ENCODE results near the gene KCTD1.

Gene KCTD1

DNA sequence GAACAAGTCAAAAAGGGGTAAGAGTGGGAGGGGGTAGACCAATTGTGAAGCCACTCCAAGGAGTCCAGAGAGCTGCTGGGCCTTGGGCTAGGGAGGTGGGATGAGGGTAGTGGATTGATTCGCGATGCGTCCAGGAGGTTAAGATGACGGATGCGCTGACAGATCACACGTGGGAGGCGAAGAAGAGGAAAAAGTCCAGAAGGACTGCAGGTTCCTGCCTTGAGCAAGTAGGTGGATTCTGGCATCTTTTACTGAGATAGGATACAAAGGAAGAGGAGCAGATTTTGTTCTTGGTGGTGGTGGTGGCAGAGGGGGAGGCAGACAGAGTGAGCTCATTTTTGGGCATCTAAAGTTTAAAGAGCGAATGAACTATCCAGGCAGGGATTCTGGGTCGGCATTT is 76.5 kb downstream of the KCTD1 start:
- no peak for DNase-seq (ENCODE audit: extremely low read depth, low read depth)
- TF ChIP-seq, protein P1, sequence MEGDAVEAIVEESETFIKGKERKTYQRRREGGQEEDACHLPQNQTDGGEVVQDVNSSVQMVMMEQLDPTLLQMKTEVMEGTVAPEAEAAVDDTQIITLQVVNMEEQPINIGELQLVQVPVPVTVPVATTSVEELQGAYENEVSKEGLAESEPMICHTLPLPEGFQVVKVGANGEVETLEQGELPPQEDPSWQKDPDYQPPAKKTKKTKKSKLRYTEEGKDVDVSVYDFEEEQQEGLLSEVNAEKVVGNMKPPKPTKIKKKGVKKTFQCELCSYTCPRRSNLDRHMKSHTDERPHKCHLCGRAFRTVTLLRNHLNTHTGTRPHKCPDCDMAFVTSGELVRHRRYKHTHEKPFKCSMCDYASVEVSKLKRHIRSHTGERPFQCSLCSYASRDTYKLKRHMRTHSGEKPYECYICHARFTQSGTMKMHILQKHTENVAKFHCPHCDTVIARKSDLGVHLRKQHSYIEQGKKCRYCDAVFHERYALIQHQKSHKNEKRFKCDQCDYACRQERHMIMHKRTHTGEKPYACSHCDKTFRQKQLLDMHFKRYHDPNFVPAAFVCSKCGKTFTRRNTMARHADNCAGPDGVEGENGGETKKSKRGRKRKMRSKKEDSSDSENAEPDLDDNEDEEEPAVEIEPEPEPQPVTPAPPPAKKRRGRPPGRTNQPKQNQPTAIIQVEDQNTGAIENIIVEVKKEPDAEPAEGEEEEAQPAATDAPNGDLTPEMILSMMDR (IDR thresholded peaks at IDR 0.05; ENCODE audit: low read depth, low read length, missing control alignments): no peak
- no peak overlapping the region for H3K4me3 ChIP-seq (replicated peaks; ENCODE audit: low read depth, low read length)

DNA sequence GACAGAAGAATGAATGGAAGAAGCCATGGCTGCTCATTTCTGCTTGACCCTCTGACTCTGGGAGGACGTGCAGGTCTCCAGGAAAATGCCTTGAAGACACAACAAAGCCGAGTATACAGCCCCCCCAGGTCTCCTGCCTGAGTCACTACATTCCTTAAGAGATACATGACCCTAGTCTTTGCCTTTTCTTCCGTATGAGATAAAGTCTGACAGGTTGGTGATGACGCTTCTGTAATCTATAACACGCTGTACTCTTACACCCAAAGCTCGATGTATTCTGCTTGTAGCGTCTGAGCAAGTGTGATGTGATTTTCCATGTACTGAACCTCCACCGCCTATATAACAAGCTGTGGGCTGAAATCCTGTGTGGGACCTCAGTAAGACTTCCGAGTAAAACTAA is 77.3 kb downstream of the KCTD1 start:
- no peak for DNase-seq (ENCODE audit: extremely low read depth, low read depth)
- TF ChIP-seq, protein P1 (IDR thresholded peaks at IDR 0.05; ENCODE audit: low read depth, low read length, missing control alignments): no peak
- H3K4me3 ChIP-seq (replicated peaks; ENCODE audit: low read depth, low read length): no peak overlapping the region

DNA sequence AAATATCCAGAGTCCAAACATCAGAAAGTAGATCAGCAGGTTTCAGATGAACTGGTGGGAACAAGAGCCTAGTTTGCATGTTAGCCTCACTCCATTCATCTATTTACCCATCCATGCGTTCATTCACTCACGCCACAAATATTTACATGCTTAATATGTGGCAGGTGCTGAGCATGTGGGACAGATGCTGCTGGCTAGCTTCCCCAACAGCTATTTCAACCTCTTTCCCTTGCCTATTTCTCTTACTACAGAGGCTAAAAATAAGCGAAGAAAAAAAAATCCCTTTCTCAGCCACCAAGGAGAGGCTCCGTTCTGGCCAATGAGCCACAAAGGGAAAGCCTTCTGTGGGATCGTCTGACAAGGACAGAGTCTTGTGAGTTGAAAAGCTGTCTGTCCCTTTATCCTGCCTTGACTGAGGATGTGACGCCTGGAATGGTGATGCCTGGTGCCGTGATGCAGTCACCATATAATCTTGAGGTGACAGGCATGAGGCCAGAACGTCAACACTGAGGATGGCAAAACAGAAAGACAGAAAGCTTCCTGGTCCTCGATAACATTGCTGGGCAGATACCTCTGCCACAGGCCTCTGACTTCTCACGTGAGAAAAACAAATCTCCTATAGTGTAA is 78.2 kb downstream of the KCTD1 start:
- TF ChIP-seq, protein P1 (IDR thresholded peaks at IDR 0.05; ENCODE audit: low read depth, low read length, missing control alignments): no peak
- peak overlapping the region; percentile 14; the same call in 1 of the 2 replicates for H3K4me3 ChIP-seq (replicated peaks; ENCODE audit: low read depth, low read length)
- DNase-seq (ENCODE audit: extremely low read depth, low read depth): peak; percentile 86

DNA sequence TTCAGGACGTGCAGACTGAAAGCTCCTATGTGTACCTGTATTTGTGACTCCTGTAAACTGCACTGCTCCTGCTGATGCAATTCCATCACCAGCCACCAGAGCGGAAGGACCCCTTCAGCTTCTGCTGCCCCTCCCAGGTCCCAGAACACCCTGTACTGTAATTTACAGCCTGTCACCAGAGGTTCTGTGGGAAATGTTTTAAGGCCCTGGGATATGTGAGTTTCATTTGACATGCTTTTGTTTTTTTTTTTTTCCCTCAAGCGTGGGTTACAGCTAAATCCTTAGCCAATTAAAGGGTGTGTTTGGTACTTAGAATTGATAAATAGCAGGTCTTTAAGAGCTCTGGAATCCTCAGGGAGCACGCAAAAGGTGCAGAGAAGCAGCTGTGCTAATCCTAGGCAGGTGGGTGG is 79.4 kb downstream of the KCTD1 start:
- H3K4me3 ChIP-seq (replicated peaks; ENCODE audit: low read depth, low read length): no peak overlapping the region
- TF ChIP-seq, protein P1 (IDR thresholded peaks at IDR 0.05; ENCODE audit: low read depth, low read length, missing control alignments): peak; percentile 70
- no peak for DNase-seq (ENCODE audit: extremely low read depth, low read depth)

DNA sequence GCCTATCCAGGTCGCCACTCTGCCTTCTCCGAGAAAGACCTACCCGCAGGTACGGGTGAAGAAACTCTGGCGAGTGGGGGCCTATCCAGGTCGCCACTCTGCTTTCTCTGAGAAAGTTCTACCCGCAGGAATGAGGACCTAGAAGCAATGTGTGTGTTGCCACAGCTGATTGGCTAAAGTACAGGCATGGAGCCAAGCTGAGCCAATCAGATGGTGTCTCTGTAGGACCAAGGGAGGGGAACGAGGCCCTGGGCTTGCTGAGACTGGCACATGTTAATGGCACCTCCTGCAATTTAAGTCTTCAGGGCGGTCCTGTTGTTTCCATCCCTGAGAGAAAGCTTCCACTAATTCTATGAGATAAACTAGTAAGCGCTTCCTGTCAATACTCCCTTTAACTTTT is 82.3 kb downstream of the KCTD1 start:
- DNase-seq (ENCODE audit: extremely low read depth, low read depth): no peak
- H3K4me3 ChIP-seq (replicated peaks; ENCODE audit: low read depth, low read length): no peak overlapping the region
- TF ChIP-seq, protein P1 (IDR thresholded peaks at IDR 0.05; ENCODE audit: low read depth, low read length, missing control alignments): no peak

DNA sequence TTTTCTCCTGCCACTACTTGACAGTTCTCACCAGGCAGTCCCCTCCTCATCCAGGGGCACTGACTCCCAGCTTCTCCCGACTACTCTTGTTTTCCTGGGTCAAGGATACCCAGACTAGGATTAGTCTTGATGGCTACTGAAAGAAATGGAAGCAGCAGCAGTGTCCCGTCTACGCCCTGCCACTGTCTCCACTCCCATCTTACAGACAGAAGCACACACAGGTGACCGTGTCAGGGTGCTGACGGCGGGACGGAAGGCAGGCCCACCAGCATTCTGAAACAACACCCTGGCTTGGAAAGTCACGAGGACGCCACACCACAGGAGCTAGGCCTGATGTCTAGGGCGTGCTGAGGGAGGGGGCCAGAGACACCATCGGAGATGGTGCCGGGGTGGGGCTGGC is 82.9 kb downstream of the KCTD1 start:
- H3K4me3 ChIP-seq (replicated peaks; ENCODE audit: low read depth, low read length): no peak overlapping the region
- no peak for DNase-seq (ENCODE audit: extremely low read depth, low read depth)
- TF ChIP-seq, protein P1 (IDR thresholded peaks at IDR 0.05; ENCODE audit: low read depth, low read length, missing control alignments): no peak

All from HFF-Myc (cell line).